Neural cell (in vitro differentiated cells): ENCODE measurements around the gene MDP1. TPM values are rescaled to one million over a fixed set of nuclear protein-coding genes. Genes with fewer than 3 reads are reported as not detected.
A peak's percentile ranks its signal among the peaks of the same experiment; 100 is the strongest.

Experiments
- H2AFZ ChIP-seq: fragments of 200-600, 300-800 bp; sonication (generic), shearing (Covaris generic); 2 replicates; pipeline ENCODE4 v1.6.0; 2014; ENCODE audit warnings: low read depth, mild to moderate bottlenecking, antibody characterized with exemption, low read length, moderate library complexity
- H3F3A ChIP-seq: fragments of 200-600 bp; shearing (Covaris generic); 2 replicates; pipeline ENCODE4 v1.6.1; 2016; ENCODE audit warnings: mild to moderate bottlenecking, moderate library complexity, mixed read lengths, antibody characterized with exemption, low read length; ENCODE audit not compliant: insufficient read depth, poor library complexity, severe bottlenecking
- H3K27ac ChIP-seq: fragments of 200-600, 300-800 bp; sonication (generic), shearing (Covaris generic); 2 replicates; pipeline ENCODE4 v1.5.1; 2014; ENCODE audit warnings: mild to moderate bottlenecking, low read length, moderate library complexity
- H3K27me3 ChIP-seq: fragments of 300-800, 200-600 bp; sonication (generic), shearing (Covaris generic); 2 replicates; pipeline ENCODE4 v1.6.0; 2014; ENCODE audit warnings: mild to moderate bottlenecking, low read depth, low read length, moderate library complexity; ENCODE audit not compliant: insufficient read depth
- H3K36me3 ChIP-seq: fragments of 300-800, 200-600 bp; sonication (generic), shearing (Covaris generic); 2 replicates; pipeline ENCODE4 v1.5.1; 2014; ENCODE audit warnings: mild to moderate bottlenecking, antibody characterized with exemption, low read length, moderate library complexity; ENCODE audit not compliant: insufficient read depth
- H3K4me2 ChIP-seq: fragments of 300-800, 200-600 bp; sonication (generic), shearing (Covaris generic); 2 replicates; pipeline ENCODE4 v1.6.0; 2014; ENCODE audit warnings: mild to moderate bottlenecking, low read length
- H3K4me3 ChIP-seq: fragments of 300-800, 200-600 bp; sonication (generic), shearing (Covaris generic); 2 replicates; pipeline ENCODE4 v1.5.1; 2014; ENCODE audit warnings: mild to moderate bottlenecking, low read length, moderate library complexity
- H3K79me2 ChIP-seq: fragments of 200-600 bp; shearing (Covaris generic); replicated peaks from 2 replicates; pipeline ENCODE4 v1.6.0; 2014; ENCODE audit warnings: mild to moderate bottlenecking, low read length, moderate library complexity; ENCODE audit not compliant: insufficient read depth
- H3K9ac ChIP-seq: fragments of 300-800, 200-600 bp; sonication (generic), shearing (Covaris generic); 2 replicates; pipeline ENCODE4 v1.6.1; 2016; ENCODE audit warnings: mild to moderate bottlenecking, low read length, mixed read lengths
- H3K9me2 ChIP-seq: fragments of 200-600 bp; shearing (Covaris generic); 2 replicates; pipeline ENCODE4 v1.6.1; 2016; ENCODE audit warnings: mild to moderate bottlenecking, low read length, mixed read lengths; ENCODE audit not compliant: insufficient read depth
- H3K9me3 ChIP-seq: fragments of 200-600, 300-800 bp; sonication (generic), shearing (Covaris generic); 2 replicates; pipeline ENCODE4 v1.6.1; 2016; ENCODE audit warnings: mild to moderate bottlenecking, mixed run types, low read length, moderate library complexity, mixed read lengths
- H4K20me1 ChIP-seq: fragments of 200-600 bp; shearing (Covaris generic); 2 replicates; pipeline ENCODE4 v1.6.1; 2016; ENCODE audit warnings: mild to moderate bottlenecking, mixed run types; ENCODE audit not compliant: insufficient read depth
- EP300 ChIP-seq: fragments of 450-650 bp; conservative IDR thresholded peaks from 2 replicates; pipeline ENCODE4 v1.6.1; 2014; ENCODE audit warnings: antibody characterized with exemption, mild to moderate bottlenecking, moderate library complexity; ENCODE audit not compliant: poor library complexity, severe bottlenecking
- EZH2 ChIP-seq: fragments of 200-600, 300-800 bp; shearing (Covaris generic), sonication (generic); IDR thresholded peaks from 2 replicates; pipeline ENCODE4 v1.6.1; 2014; ENCODE audit warnings: antibody characterized with exemption, low read length, borderline replicate concordance, mild to moderate bottlenecking; ENCODE audit not compliant: insufficient read depth, poor library complexity, severe bottlenecking
- MXI1 ChIP-seq: fragments of 450-650 bp; conservative IDR thresholded peaks from 2 replicates; pipeline ENCODE4 v1.6.1; 2014; ENCODE audit warnings: antibody characterized with exemption, mild to moderate bottlenecking; ENCODE audit not compliant: poor library complexity, severe bottlenecking
- POLR2AphosphoS5 ChIP-seq: IDR thresholded peaks from 2 replicates; pipeline ENCODE4 v1.6.1; 2012
- RAD21 ChIP-seq: fragments of 450-650 bp; conservative IDR thresholded peaks from 2 replicates; pipeline ENCODE4 v1.6.1; 2014; ENCODE audit warnings: antibody characterized with exemption, mild to moderate bottlenecking, moderate library complexity
- SMC3 ChIP-seq: fragments of 450-650 bp; conservative IDR thresholded peaks from 2 replicates; pipeline ENCODE4 v1.6.1; 2014; ENCODE audit warnings: antibody characterized with exemption, mild to moderate bottlenecking, moderate library complexity; ENCODE audit not compliant: poor library complexity
- TAF1 ChIP-seq: IDR thresholded peaks from 2 replicates; pipeline ENCODE4 v1.6.1; 2012; ENCODE audit warnings: low read depth
- polyA plus RNA-seq: library from polyadenylated mRNA; depleted of rRNA; stranded (reverse); fragments of >200 nt; gene quantifications from 2 replicates; pipeline ENCODE4 v1.2.3, GENCODE V29; 2014
- TF ChIP-seq, protein P1 (sequence below): fragments of 450-650 bp; IDR thresholded peaks from 2 replicates; pipeline ENCODE4 v1.5.1; 2014; ENCODE audit warnings: antibody characterized with exemption, mild to moderate bottlenecking, moderate library complexity; ENCODE audit not compliant: poor library complexity, severe bottlenecking
- TF ChIP-seq, protein P2 (sequence below): IDR thresholded peaks from 2 replicates; pipeline ENCODE4 v1.6.1; 2012; ENCODE audit warnings: borderline replicate concordance

The MDP1 gene
- polyA plus RNA-seq, 1 donor from 2014 or later: 94.2 TPM

DNA sequence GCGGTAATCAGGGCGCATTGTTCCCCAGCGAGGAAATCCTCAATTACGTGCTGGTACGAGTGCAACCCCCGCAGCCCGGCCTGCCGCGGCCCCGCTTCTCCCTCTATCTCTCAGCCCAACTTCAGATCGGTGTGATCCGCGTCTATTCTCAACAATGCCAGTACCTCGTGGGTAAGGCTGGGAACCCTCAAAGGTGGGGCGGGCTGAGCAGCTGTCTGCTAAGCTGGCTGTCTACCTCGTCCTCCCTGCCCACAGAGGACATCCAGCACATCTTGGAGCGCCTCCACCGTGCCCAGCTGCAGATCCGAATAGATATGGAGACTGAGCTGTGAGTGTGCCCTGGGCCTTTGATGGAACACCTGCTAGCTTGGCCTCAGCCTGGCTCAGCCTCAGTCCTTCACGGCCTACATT lies 43.0 kb downstream of the MDP1 start:
- no peaks in the 10 kb centered on the region for H3K27me3 ChIP-seq
- no peaks in the 10 kb centered on the region for H3K36me3 ChIP-seq
- H3K27ac ChIP-seq: no peak overlapping the region
- no peaks in the 10 kb centered on the region for H3K9me3 ChIP-seq
- TF ChIP-seq, protein P1, sequence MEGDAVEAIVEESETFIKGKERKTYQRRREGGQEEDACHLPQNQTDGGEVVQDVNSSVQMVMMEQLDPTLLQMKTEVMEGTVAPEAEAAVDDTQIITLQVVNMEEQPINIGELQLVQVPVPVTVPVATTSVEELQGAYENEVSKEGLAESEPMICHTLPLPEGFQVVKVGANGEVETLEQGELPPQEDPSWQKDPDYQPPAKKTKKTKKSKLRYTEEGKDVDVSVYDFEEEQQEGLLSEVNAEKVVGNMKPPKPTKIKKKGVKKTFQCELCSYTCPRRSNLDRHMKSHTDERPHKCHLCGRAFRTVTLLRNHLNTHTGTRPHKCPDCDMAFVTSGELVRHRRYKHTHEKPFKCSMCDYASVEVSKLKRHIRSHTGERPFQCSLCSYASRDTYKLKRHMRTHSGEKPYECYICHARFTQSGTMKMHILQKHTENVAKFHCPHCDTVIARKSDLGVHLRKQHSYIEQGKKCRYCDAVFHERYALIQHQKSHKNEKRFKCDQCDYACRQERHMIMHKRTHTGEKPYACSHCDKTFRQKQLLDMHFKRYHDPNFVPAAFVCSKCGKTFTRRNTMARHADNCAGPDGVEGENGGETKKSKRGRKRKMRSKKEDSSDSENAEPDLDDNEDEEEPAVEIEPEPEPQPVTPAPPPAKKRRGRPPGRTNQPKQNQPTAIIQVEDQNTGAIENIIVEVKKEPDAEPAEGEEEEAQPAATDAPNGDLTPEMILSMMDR: no peak
- TF ChIP-seq POLR2AphosphoS5: no peak
- no peak for TF ChIP-seq EZH2
- no peak for TF ChIP-seq RAD21
- no peak for TF ChIP-seq SMC3
- TF ChIP-seq EP300: no peak
- TF ChIP-seq, protein P2, sequence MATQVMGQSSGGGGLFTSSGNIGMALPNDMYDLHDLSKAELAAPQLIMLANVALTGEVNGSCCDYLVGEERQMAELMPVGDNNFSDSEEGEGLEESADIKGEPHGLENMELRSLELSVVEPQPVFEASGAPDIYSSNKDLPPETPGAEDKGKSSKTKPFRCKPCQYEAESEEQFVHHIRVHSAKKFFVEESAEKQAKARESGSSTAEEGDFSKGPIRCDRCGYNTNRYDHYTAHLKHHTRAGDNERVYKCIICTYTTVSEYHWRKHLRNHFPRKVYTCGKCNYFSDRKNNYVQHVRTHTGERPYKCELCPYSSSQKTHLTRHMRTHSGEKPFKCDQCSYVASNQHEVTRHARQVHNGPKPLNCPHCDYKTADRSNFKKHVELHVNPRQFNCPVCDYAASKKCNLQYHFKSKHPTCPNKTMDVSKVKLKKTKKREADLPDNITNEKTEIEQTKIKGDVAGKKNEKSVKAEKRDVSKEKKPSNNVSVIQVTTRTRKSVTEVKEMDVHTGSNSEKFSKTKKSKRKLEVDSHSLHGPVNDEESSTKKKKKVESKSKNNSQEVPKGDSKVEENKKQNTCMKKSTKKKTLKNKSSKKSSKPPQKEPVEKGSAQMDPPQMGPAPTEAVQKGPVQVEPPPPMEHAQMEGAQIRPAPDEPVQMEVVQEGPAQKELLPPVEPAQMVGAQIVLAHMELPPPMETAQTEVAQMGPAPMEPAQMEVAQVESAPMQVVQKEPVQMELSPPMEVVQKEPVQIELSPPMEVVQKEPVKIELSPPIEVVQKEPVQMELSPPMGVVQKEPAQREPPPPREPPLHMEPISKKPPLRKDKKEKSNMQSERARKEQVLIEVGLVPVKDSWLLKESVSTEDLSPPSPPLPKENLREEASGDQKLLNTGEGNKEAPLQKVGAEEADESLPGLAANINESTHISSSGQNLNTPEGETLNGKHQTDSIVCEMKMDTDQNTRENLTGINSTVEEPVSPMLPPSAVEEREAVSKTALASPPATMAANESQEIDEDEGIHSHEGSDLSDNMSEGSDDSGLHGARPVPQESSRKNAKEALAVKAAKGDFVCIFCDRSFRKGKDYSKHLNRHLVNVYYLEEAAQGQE: no peak
- no peak for TF ChIP-seq TAF1
- TF ChIP-seq MXI1: no peak
- H2AFZ ChIP-seq: no peak overlapping the region
- no peaks in the 10 kb centered on the region for H4K20me1 ChIP-seq
- no peak overlapping the region for H3K4me2 ChIP-seq
- no peaks in the 10 kb centered on the region for H3K79me2 ChIP-seq
- no peaks in the 10 kb centered on the region for H3K9me2 ChIP-seq
- peak overlapping the region; percentile 66 for H3K4me3 ChIP-seq
- H3F3A ChIP-seq: no peaks in the 10 kb centered on the region
- no peak overlapping the region for H3K9ac ChIP-seq

- Histone ChIP-seq H3K9ac (peak overlapping the region; percentile 36), H3K79me2 (no peaks in the 10 kb centered on the region), H2AFZ (no peak overlapping the region), H3K9me2 (no peaks in the 10 kb centered on the region), H3K4me3 (peak overlapping the region; percentile 66), H3K9me3 (no peaks in the 10 kb centered on the region), H3K4me2 (no peak overlapping the region), H3F3A (no peaks in the 10 kb centered on the region), H3K27ac (peak overlapping the region; percentile 9), H3K36me3 (no peaks in the 10 kb centered on the region), H4K20me1 (no peaks in the 10 kb centered on the region), H3K27me3 (no peaks in the 10 kb centered on the region)
- TF ChIP-seq SMC3 (no peak), EZH2 (no peak), POLR2AphosphoS5 (no peak), EP300 (no peak)
- TF ChIP-seq, protein P1: no peak
Observed at GRCh38 chr14:24172261-24172860, 43.5 kb downstream of the MDP1 start.
